Muscle layer of duodenum (tissue), 2 donors: ENCODE results near the gene OR2F1.

Experiments used
- H3K27ac ChIP-seq: one replicate; pipeline ENCODE4 v1.7.0; 2013; ENCODE audit warnings: mild to moderate bottlenecking, low read length
- H3K27me3 ChIP-seq: one replicate; pipeline ENCODE4 v1.7.0; 2013; ENCODE audit warnings: low read depth, mild to moderate bottlenecking, control low read depth, low read length
- H3K36me3 ChIP-seq, 2 donors: one replicate each; pipeline ENCODE4 v1.7.0; 2013; ENCODE audit warnings: low read length in 2 of 2, control low read depth in 1 of 2, mild to moderate bottlenecking in 1 of 2; ENCODE audit not compliant: insufficient read depth in 2 of 2, control insufficient read depth in 1 of 2
- H3K4me1 ChIP-seq, 2 donors: one replicate each; pipeline ENCODE4 v1.7.0; 2013; ENCODE audit warnings: low read length in 2 of 2, mild to moderate bottlenecking in 2 of 2, control low read depth in 1 of 2, moderate library complexity in 1 of 2; ENCODE audit not compliant: insufficient read depth in 2 of 2, control insufficient read depth in 1 of 2
- H3K4me3 ChIP-seq, 2 donors: one replicate each; pipeline ENCODE4 v1.7.0; 2013; ENCODE audit warnings: low read length in 2 of 2, low read depth in 1 of 2, mild to moderate bottlenecking in 1 of 2
- H3K9me3 ChIP-seq, 2 donors: one replicate each; pipeline ENCODE4 v1.7.0; 2013; ENCODE audit warnings: low read length in 2 of 2, control low read depth in 1 of 2, mild to moderate bottlenecking in 1 of 2; ENCODE audit not compliant: control insufficient read depth in 1 of 2
- donor health status: healthy.

The OR2F1 gene, protein sequence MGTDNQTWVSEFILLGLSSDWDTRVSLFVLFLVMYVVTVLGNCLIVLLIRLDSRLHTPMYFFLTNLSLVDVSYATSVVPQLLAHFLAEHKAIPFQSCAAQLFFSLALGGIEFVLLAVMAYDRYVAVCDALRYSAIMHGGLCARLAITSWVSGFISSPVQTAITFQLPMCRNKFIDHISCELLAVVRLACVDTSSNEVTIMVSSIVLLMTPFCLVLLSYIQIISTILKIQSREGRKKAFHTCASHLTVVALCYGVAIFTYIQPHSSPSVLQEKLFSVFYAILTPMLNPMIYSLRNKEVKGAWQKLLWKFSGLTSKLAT

DNA sequence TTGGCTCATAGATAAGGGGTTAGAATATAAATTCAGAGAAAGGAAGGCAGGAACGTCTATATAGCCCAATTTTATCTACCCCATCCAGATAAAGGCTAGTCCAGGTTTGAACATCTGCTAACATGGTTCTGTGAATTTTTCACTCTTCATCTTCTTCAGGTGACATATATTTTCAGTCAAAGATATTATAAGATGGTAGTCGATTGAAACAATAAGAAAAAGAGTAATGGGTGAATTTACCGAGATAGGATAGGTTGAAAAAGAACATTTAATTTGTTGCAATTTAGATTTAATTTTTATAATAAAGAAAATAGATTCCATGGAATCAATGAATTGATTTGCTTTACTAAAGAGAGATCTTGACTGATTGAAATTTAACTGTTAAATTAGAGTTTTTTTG lies at the start of gene OR2F1:
TSS of gene OR2F1 (plus strand) at position 301 of the 400 bp plus-strand sequence. CDS start 5,127 bp downstream, outside the sequence.
- no peaks in the 10 kb centered on the region for H3K27me3 ChIP-seq
- H3K36me3 ChIP-seq: no peaks in the 10 kb centered on the region
- H3K4me1 ChIP-seq: no peaks in the 10 kb centered on the region
- no peak within 1 kb of the TSS for H3K27ac ChIP-seq
- no peak within 1 kb of the TSS for H3K4me3 ChIP-seq
- no peaks in the 10 kb centered on the region for H3K9me3 ChIP-seq

DNA sequence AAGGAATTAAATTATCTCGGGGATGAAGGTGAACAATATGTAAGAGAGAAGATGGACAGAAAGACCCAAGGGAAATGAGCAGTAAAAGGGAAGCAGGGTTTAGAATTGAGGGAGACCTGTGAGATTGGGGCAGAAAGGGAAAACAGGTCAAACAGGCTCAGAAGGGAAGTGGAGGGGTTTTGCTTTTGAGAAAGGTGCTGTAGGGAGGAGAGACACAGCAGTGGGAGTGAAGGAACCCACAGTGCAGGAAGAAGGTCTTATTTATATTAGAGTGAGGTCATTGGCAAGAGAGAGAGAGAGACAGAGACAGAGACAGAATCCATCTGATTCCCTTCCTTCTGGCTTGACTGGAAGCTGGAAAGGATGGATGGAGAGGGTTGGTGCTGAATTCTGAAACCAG lies 49.1 kb upstream of the OR2F1 start:
- Histone ChIP-seq H3K27ac (no peak overlapping the region), H3K4me3 (no peak overlapping the region), H3K9me3 (no peaks in the 10 kb centered on the region), H3K36me3 (no peaks in the 10 kb centered on the region), H3K4me1 (peaks cover 5 to 22% of the 10 kb centered on the region in 2 donors), H3K27me3 (no peaks in the 10 kb centered on the region)

DNA sequence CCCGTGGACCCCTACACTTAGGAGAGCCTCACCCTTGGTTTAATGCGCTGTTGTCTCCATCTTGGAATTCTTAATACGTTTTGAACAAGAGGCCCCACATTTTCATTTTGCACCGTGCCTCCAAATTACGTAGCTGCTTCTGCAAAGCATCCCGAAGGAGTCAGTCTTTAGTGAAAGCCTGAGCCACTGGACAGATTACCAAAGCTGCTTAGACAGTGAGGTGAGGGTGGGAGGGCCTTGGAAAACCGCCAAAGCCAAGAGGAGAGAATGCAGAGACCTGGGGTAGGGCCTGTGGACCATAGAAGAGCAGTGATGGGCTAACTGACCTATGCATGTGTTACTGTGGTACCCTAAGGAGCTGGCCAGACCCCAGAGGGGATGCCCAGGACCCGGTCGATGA lies 48.5 kb upstream of the OR2F1 start:
- Histone ChIP-seq H3K36me3 (no peaks in the 10 kb centered on the region), H3K27me3 (no peaks in the 10 kb centered on the region), H3K4me3 (no peak overlapping the region), H3K4me1 (peaks cover 0 to 20% of the 10 kb centered on the region in 2 donors), H3K27ac (no peak overlapping the region), H3K9me3 (no peaks in the 10 kb centered on the region)

DNA sequence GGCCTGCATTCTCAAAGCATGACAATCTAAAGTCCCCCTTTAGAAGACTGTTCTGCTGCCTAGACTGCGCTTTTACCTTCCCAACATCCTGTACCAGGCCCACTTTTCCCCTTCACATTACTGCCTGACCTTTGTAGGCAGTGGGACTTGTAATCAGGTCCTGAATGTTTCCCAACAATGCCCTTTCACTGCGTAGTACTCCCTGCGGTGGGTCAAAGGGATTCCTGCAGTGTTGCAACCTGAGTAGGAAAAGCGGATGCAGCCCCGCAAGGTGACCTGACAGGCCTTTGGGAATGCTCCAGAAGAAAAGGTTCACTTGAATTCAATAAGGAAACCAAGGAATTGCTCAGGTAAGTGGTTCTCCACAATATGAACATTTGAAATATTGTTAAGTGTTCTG lies 47.7 kb upstream of the OR2F1 start:
- Histone ChIP-seq H3K36me3 (no peaks in the 10 kb centered on the region), H3K4me3 (no peak overlapping the region), H3K4me1 (peaks cover 0 to 20% of the 10 kb centered on the region in 2 donors), H3K27me3 (no peaks in the 10 kb centered on the region), H3K27ac (no peak overlapping the region), H3K9me3 (no peaks in the 10 kb centered on the region)

DNA sequence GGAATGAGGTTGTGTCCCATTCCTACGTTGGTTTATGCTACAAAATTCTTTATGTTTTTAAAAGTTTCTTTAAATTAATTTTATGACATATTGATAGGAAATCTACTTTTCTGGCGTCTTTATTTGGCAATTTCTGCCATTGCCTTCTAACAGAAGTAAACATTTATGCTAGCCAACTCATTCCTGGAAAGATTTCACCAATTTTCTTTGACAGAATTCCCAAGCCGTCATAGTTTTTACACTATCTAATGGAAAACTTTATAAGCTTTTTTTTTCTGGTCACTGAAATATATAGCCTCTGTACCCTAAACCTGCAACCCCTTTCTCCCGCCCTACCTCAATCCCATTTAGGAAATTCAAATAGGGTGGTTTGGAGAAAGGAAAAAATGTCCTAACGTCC lies 46.5 kb upstream of the OR2F1 start:
- H3K4me3 ChIP-seq: no peak overlapping the region
- H3K27me3 ChIP-seq: no peaks in the 10 kb centered on the region
- no peak overlapping the region for H3K27ac ChIP-seq
- no peaks in the 10 kb centered on the region for H3K9me3 ChIP-seq
- no peaks in the 10 kb centered on the region for H3K36me3 ChIP-seq
- peaks cover 0 to 20% of the 10 kb centered on the region in 2 donors for H3K4me1 ChIP-seq

DNA sequence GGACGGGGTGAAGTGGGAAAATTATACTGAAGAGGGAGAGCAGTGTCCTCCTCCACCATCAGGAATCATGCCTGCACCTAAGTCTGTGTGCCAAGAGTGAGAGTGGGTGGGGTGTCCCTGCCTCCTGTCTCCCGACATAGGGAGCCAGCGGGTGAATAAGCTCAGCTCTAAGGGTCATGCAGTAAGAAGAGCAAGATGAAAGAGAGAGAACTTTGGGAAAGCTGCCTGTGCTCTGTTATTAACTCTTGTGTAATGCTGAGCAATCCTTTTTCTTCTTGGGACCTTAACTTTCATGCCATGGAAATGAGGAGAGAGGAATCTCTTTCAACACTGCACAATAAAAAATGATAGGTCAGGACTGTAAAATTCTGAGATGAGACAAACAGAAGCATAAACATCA lies 44.8 kb upstream of the OR2F1 start:
- peaks cover 0 to 20% of the 10 kb centered on the region in 2 donors for H3K4me1 ChIP-seq
- no peaks in the 10 kb centered on the region for H3K36me3 ChIP-seq
- no peaks in the 10 kb centered on the region for H3K9me3 ChIP-seq
- H3K27ac ChIP-seq: no peak overlapping the region
- no peak overlapping the region for H3K4me3 ChIP-seq
- H3K27me3 ChIP-seq: no peaks in the 10 kb centered on the region

DNA sequence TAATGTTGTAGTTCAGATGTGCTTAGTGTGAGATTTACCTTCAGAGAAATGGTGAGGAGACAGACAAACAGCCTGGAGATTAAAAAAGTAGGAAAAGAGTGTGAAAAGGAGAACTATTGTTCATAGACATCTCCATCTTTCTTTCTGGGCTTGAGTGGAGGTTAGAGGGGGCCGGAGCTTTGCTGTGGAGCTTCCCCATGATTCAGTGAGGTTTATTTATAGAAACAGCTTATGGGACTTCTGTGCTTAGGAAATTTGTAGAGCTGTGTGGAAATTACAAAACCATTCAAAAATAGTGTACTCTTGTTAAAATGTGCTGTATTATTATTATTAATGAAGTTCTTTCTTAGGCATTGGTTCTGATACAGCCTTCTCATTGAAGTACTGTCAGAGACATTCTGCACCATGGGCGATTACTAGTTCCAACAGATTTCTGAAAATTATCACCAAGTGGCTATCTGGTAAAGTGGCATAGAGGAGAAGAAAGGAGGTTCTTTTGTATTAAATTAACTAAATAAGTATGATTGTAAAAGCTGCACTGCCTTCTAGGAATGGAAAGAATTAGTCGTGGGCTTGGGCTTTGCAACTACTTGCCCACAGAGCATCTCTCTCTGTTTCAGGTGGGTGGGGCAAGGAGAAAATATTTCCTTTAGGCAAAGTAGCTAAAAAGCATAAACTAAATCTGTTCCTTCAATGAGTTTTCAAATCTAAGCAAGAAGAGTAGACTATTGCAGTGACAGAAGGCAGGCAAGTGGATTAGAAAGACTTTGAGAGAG lies 44.0 kb upstream of the OR2F1 start:
- Histone ChIP-seq H3K9me3 (no peaks in the 10 kb centered on the region), H3K36me3 (no peaks in the 10 kb centered on the region), H3K27me3 (no peaks in the 10 kb centered on the region), H3K4me1 (peaks cover 0 to 18% of the 10 kb centered on the region in 2 donors), H3K27ac (no peak overlapping the region), H3K4me3 (no peak overlapping the region)

DNA sequence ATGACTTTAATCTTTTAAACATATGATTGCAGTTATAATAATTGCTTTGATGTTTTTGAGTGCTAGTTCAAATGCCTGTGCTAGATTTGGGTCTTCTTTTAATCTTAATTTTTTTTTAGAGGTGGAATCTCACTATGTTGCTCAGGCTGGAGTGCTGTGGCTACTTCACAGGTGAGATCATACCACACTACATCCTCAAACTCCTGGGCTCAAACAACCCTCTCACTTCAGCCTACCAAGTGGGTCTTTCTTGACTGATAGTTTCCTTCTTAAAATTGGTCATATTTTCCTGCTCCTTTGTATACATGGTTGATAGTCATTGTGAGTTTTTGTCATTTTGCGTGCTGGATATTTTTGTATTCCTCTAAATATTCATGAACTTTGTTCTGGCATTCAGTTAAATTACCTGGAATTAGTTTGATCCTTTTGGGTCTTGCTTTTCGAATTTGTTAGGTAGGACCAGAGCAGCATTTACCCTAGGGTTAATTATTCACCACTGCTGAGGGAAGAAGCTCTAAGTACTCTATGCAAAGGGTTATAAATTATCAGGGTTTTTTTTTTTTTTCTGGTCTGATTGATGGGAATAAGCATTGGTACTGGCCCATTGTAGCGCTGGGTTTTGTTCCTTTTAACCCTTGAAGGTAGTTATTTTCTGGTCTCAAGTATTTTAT lies 40.6 kb upstream of the OR2F1 start:
- no peak overlapping the region for H3K27ac ChIP-seq
- H3K36me3 ChIP-seq: no peaks in the 10 kb centered on the region
- H3K27me3 ChIP-seq: no peaks in the 10 kb centered on the region
- no peak overlapping the region for H3K4me3 ChIP-seq
- peaks cover 0 to 10% of the 10 kb centered on the region in 2 donors for H3K4me1 ChIP-seq
- no peaks in the 10 kb centered on the region for H3K9me3 ChIP-seq

DNA sequence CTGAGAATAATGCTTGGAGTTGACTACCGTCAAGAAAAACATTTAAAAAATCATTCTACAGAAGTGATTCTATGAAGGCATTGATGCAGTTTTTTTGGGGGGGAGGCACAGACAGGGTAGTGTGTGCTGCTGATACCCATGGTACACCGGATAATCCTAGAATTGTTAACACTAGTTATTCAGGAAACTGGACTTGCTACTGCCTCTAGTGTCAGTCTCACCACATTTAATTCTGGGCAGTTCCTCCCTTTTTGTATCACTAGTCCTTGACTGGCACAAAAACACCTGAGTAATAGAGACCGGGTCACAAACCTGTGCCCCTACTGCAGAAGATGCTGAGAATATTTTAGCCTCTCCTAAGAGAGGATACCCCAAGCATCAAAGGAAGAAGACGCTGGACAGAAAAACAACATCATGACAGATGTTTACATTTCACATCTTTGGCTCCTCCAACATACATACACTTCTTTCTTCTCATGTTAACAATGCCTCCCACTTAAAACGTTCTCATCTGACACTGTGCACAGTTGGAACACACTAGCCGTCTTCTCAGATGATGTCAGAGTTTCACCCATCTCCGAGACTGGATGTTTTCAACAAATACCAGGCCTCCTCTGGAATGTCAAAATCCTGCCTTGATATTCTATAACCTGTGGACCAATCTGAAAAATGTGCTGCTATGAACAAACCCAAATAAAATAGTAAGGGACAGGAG lies 39.5 kb upstream of the OR2F1 start:
- H3K9me3 ChIP-seq: no peaks in the 10 kb centered on the region
- no peak overlapping the region for H3K27ac ChIP-seq
- H3K36me3 ChIP-seq: no peaks in the 10 kb centered on the region
- H3K27me3 ChIP-seq: no peaks in the 10 kb centered on the region
- H3K4me1 ChIP-seq: peaks cover 0 to 5% of the 10 kb centered on the region in 2 donors
- H3K4me3 ChIP-seq: no peak overlapping the region

DNA sequence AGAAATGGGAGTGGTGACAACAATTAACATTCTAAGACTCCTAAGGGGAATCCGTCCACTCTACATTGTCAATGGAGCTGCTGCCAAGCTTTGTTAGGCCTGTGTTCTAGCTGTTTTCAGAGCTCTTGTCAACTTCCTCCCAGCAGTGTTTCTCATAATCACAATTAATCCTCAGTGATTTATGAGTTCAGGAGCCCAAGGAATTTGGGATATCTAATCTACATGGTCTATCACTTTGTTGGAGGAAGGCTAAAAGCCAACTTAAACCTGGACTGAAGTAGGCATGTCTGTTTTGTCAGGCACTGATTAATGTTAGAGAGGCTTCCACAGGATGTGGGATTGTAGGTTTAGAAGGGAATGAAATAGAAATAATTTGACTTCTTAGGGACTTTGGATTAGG lies 29.8 kb upstream of the OR2F1 start:
- H3K9me3 ChIP-seq: no peaks in the 10 kb centered on the region
- H3K4me3 ChIP-seq: no peak overlapping the region
- no peaks in the 10 kb centered on the region for H3K4me1 ChIP-seq
- no peaks in the 10 kb centered on the region for H3K36me3 ChIP-seq
- no peak overlapping the region for H3K27ac ChIP-seq
- no peaks in the 10 kb centered on the region for H3K27me3 ChIP-seq
